Progenitor cell of endocrine pancreas (in vitro differentiated cells): ENCODE results near the gene PRKN. TPM values are rescaled to one million over a fixed set of nuclear protein-coding genes. Genes with fewer than 3 reads are reported as not detected.

Experiments
- DNase-seq: peaks from one replicate; pipeline ENCODE4 v3.0.0; 2021; ENCODE audit warnings: low spot score; ENCODE audit not compliant: unreplicated experiment
- H3K27ac Mint-ChIP-seq: 2 replicates; pipeline ENCODE4 v1.8.0; 2021; ENCODE audit warnings: mild to moderate bottlenecking, moderate library complexity, mixed read lengths
- H3K27me3 Mint-ChIP-seq: 2 replicates; pipeline ENCODE4 v1.8.0; 2021; ENCODE audit warnings: mixed read lengths
- H3K36me3 Mint-ChIP-seq: 2 replicates; pipeline ENCODE4 v1.8.0; 2022; ENCODE audit warnings: mixed read lengths; ENCODE audit not compliant: insufficient read depth
- H3K4me1 Mint-ChIP-seq: 2 replicates; pipeline ENCODE4 v1.8.0; 2021; ENCODE audit warnings: low read depth, mixed read lengths
- H3K4me3 Mint-ChIP-seq: 2 replicates; pipeline ENCODE4 v1.8.0; 2021; ENCODE audit warnings: low read depth, mild to moderate bottlenecking, moderate library complexity, mixed read lengths
- H3K9me3 Mint-ChIP-seq: 2 replicates; pipeline ENCODE4 v1.8.0; 2021; ENCODE audit warnings: low read depth, mixed read lengths
- CTCF ChIP-seq: fragments of 200-600 bp; sonication (generic); IDR thresholded peaks from one replicate; pipeline ENCODE4 v1.5.0; 2021; ENCODE audit warnings: antibody characterized with exemption, mild to moderate bottlenecking; ENCODE audit not compliant: unreplicated experiment
- total RNA-seq: library from RNA; stranded (reverse); gene quantifications from 2 replicates; pipeline ENCODE4 v1.2.1, GENCODE V29; 2021

PRKN gene
- total RNA-seq, 1 donor from 2014 or later = 4.6 TPM

GRCh38 chr6:162092816-162093502 lies 634.6 kb downstream of the PRKN start:
- Mint-ChIP-seq H3K4me3 (no peak overlapping the region), H3K9me3 (no peaks in the 10 kb centered on the region), H3K36me3 (no peaks in the 10 kb centered on the region), H3K4me1 (no peaks in the 10 kb centered on the region), H3K27ac (no peak overlapping the region), H3K27me3 (peaks cover 18% of the 10 kb centered on the region)
- DNase-seq = no peak
- TF ChIP-seq CTCF = no peak

GRCh38 chr6:162090734-162091133 lies 636.8 kb downstream of the PRKN start:
- H3K27me3 Mint-ChIP-seq = peaks cover 30% of the 10 kb centered on the region
- no peak for DNase-seq
- no peak for TF ChIP-seq CTCF
- no peak overlapping the region for H3K4me3 Mint-ChIP-seq
- H3K9me3 Mint-ChIP-seq = no peaks in the 10 kb centered on the region
- no peaks in the 10 kb centered on the region for H3K4me1 Mint-ChIP-seq
- H3K27ac Mint-ChIP-seq = no peak overlapping the region
- H3K36me3 Mint-ChIP-seq = no peaks in the 10 kb centered on the region

GRCh38 chr6:162088091-162088490 lies 639.5 kb downstream of the PRKN start:
- DNase-seq = no peak
- TF ChIP-seq CTCF = no peak
- Mint-ChIP-seq H3K36me3 (no peaks in the 10 kb centered on the region), H3K9me3 (no peaks in the 10 kb centered on the region), H3K4me1 (peaks cover 2% of the 10 kb centered on the region), H3K27ac (no peak overlapping the region), H3K4me3 (no peak overlapping the region), H3K27me3 (peaks cover 19% of the 10 kb centered on the region)

- no peak for DNase-seq
- H3K4me3 Mint-ChIP-seq = no peak overlapping the region
- H3K36me3 Mint-ChIP-seq = no peaks in the 10 kb centered on the region
- H3K9me3 Mint-ChIP-seq = peaks cover 13% of the 10 kb centered on the region
- no peak for TF ChIP-seq CTCF
- H3K27ac Mint-ChIP-seq = no peak overlapping the region
- peaks cover 22% of the 10 kb centered on the region for H3K27me3 Mint-ChIP-seq
- peaks cover 2% of the 10 kb centered on the region for H3K4me1 Mint-ChIP-seq
Observed at GRCh38 chr6:162085561-162085960, 642.0 kb downstream of the PRKN start.

- Mint-ChIP-seq H3K36me3 (no peaks in the 10 kb centered on the region), H3K4me1 (peaks cover 2% of the 10 kb centered on the region), H3K27me3 (peaks cover 45% of the 10 kb centered on the region), H3K4me3 (no peak overlapping the region), H3K9me3 (peaks cover 13% of the 10 kb centered on the region), H3K27ac (no peak overlapping the region)
- no peak for TF ChIP-seq CTCF
- no peak for DNase-seq
Observed at GRCh38 chr6:162082520-162082919, 645.0 kb downstream of the PRKN start.
